Liver (tissue), 3 donors: ENCODE measurements around the gene INIP.

Source experiments
- ATF3 ChIP-seq: IDR thresholded peaks from 2 replicates; pipeline ENCODE4 v1.6.1; 2016; ENCODE audit warnings: antibody characterized with exemption
- CTCF ChIP-seq: fragments of 150-350 bp; IDR thresholded peaks from 2 replicates; pipeline ENCODE4 v1.5.1; 2017; ENCODE audit warnings: improper control_type of control experiment, low read depth, low read length; ENCODE audit not compliant: missing input control
- EGR1 ChIP-seq, 2 donors: IDR thresholded peaks; 2 replicates each; pipeline ENCODE4 v1.6.1; 2016 to 2018; ENCODE audit warnings: antibody characterized with exemption in 2 of 2, low read depth in 2 of 2
- FOXA1 ChIP-seq: IDR thresholded peaks from 2 replicates; pipeline ENCODE4 v1.6.1; 2016; ENCODE audit warnings: antibody characterized with exemption
- JUND ChIP-seq, 2 donors: IDR thresholded peaks; 2 replicates each; pipeline ENCODE4 v1.6.1; 2016; ENCODE audit warnings: antibody characterized with exemption in 2 of 2
- MAX ChIP-seq: IDR thresholded peaks from 2 replicates; pipeline ENCODE4 v1.6.1; 2016; ENCODE audit warnings: antibody characterized with exemption
- RAD21 ChIP-seq, 2 donors: IDR thresholded peaks; 2 replicates each; pipeline ENCODE4 v1.6.1; 2016; ENCODE audit warnings: antibody characterized with exemption in 2 of 2, mild to moderate bottlenecking in 2 of 2
- REST ChIP-seq: IDR thresholded peaks from 2 replicates; pipeline ENCODE4 v1.6.1; 2016; ENCODE audit warnings: antibody characterized with exemption, mild to moderate bottlenecking
- RXRA ChIP-seq, 2 donors: IDR thresholded peaks; 2 replicates each; pipeline ENCODE4 v1.6.1; 2017 to 2018; ENCODE audit warnings: antibody characterized with exemption in 2 of 2, mild to moderate bottlenecking in 1 of 2
- TAF1 ChIP-seq: conservative IDR thresholded peaks from 2 replicates; pipeline ENCODE4 v1.6.1; 2016; ENCODE audit warnings: antibody characterized with exemption, mild to moderate bottlenecking
- YY1 ChIP-seq: IDR thresholded peaks from 2 replicates; pipeline ENCODE4 v1.6.1; 2016; ENCODE audit warnings: antibody characterized with exemption, mild to moderate bottlenecking
- ZBTB33 ChIP-seq: IDR thresholded peaks from 2 replicates; pipeline ENCODE4 v1.6.1; 2016; ENCODE audit warnings: antibody characterized with exemption
- donor health status: healthy.
- donor health status: healthy.

- no peak for TF ChIP-seq CTCF
- TF ChIP-seq YY1, result no peak
- TF ChIP-seq MAX, result no peak
- TF ChIP-seq FOXA1, result no peak
- no peak for TF ChIP-seq JUND (IDR thresholded peaks at IDR 0.05)
- TF ChIP-seq TAF1, result no peak
- TF ChIP-seq ZBTB33, result no peak
- no peak for TF ChIP-seq REST
- no peak for TF ChIP-seq EGR1 (IDR thresholded peaks at IDR 0.05; ENCODE audit: low read depth in 2 of 2)
- TF ChIP-seq RAD21 (IDR thresholded peaks at IDR 0.05), result no peak
- TF ChIP-seq ATF3, result no peak
- TF ChIP-seq RXRA (IDR thresholded peaks at IDR 0.05), result no peak
These were observed 29.2 kb upstream of the INIP start for GRCh38 chr9:112747094-112747493.
